HEK293T (cell line): Measurements from ENCODE around the gene HEXIM2.

Experiments
- BHLHE40 ChIP-seq: fragments of 450-650 bp; IDR thresholded peaks from 2 replicates; pipeline ENCODE4 v1.6.1; 2016; ENCODE audit warnings: mild to moderate bottlenecking, moderate library complexity, borderline replicate concordance
- ELF4 ChIP-seq: fragments of 450-650 bp; IDR thresholded peaks from 2 replicates; pipeline ENCODE4 v1.6.1; 2017; ENCODE audit warnings: antibody characterized with exemption
- FOXA1 ChIP-seq: fragments of 450-650 bp; IDR thresholded peaks from 2 replicates; pipeline ENCODE4 v1.6.1; 2016; ENCODE audit warnings: mild to moderate bottlenecking
- HDGF ChIP-seq: fragments of 450-650 bp; IDR thresholded peaks from 2 replicates; pipeline ENCODE4 v1.6.1; 2017; ENCODE audit warnings: antibody characterized with exemption, borderline replicate concordance
- L3MBTL2 ChIP-seq: fragments of 450-650 bp; conservative IDR thresholded peaks from 2 replicates; pipeline ENCODE4 v1.6.1; 2016; ENCODE audit warnings: mild to moderate bottlenecking
- LEF1 ChIP-seq: fragments of 450-650 bp; IDR thresholded peaks from 2 replicates; pipeline ENCODE4 v1.6.1; 2017; ENCODE audit warnings: mild to moderate bottlenecking, borderline replicate concordance
- SP1 ChIP-seq: fragments of 450-650 bp; IDR thresholded peaks from 2 replicates; pipeline ENCODE4 v1.6.1; 2017
- SUZ12 ChIP-seq: fragments of 450-650 bp; IDR thresholded peaks from 2 replicates; pipeline ENCODE4 v1.6.1; 2016; ENCODE audit warnings: mild to moderate bottlenecking
- TARDBP ChIP-seq: fragments of 450-650 bp; IDR thresholded peaks from 2 replicates; pipeline ENCODE4 v1.6.1; 2016

GRCh38 chr17:45138911-45139532 is 22.7 kb upstream of the HEXIM2 start:
- TF ChIP-seq HDGF: no peak
- TF ChIP-seq TARDBP: no peak
- TF ChIP-seq LEF1: no peak
- TF ChIP-seq SP1: no peak
- no peak for TF ChIP-seq SUZ12
- TF ChIP-seq FOXA1: no peak
- no peak for TF ChIP-seq L3MBTL2
- no peak for TF ChIP-seq BHLHE40
- TF ChIP-seq ELF4: no peak
